OCI-LY3 (cell line): Measurements from ENCODE around the gene EVX1.

Experiments used
- CTCF ChIP-seq: fragments of 200-600, 300-600 bp; sonication (generic); IDR thresholded peaks from 2 replicates; pipeline ENCODE4 v1.5.1; 2014; ENCODE audit warnings: antibody characterized with exemption, low read length, low read depth
- EZH2phosphoT487 ChIP-seq: fragments of 200-600 bp; shearing (Covaris generic); IDR thresholded peaks from 2 replicates; pipeline ENCODE4 v1.6.1; 2018; ENCODE audit warnings: antibody characterized with exemption, mixed run types, low read depth

GRCh38 chr7:27198871-27199801 lies 43.5 kb upstream of the EVX1 start:
- no peak for TF ChIP-seq EZH2phosphoT487
- no peak for TF ChIP-seq CTCF
